HL-60 (cell line): ENCODE data around the gene CDHR5.

Experiments
- CTCF ChIP-seq: IDR thresholded peaks from one replicate; pipeline ENCODE4 v1.5.1; 2011; ENCODE audit warnings: low read length, control low read depth, inconsistent platforms; ENCODE audit not compliant: insufficient read depth
- POLR2AphosphoS5 ChIP-seq: IDR thresholded peaks from 2 replicates; pipeline ENCODE4 v1.6.1; 2012; ENCODE audit warnings: low read depth

- TF ChIP-seq CTCF (no peak), POLR2AphosphoS5 (no peak)
Measured at GRCh38 chr11:576811-577610, 47.7 kb downstream of the CDHR5 start.
